ENCODE data around the gene CCSER1.
"Not testable (repeated sequence)": the region's sequence is repeated elsewhere in the genome, so short reads cannot be mapped to it uniquely, and the experiment has no call there.

The CCSER1 gene

GRCh38 chr4:91147067-91147466 is 1019.9 kb downstream of the CCSER1 start:
- in situ Hi-C loops (cut with HindIII; ENCODE audit: low sequenced_read_pairs), result no loop called here
- TF ChIP-seq, protein P1, sequence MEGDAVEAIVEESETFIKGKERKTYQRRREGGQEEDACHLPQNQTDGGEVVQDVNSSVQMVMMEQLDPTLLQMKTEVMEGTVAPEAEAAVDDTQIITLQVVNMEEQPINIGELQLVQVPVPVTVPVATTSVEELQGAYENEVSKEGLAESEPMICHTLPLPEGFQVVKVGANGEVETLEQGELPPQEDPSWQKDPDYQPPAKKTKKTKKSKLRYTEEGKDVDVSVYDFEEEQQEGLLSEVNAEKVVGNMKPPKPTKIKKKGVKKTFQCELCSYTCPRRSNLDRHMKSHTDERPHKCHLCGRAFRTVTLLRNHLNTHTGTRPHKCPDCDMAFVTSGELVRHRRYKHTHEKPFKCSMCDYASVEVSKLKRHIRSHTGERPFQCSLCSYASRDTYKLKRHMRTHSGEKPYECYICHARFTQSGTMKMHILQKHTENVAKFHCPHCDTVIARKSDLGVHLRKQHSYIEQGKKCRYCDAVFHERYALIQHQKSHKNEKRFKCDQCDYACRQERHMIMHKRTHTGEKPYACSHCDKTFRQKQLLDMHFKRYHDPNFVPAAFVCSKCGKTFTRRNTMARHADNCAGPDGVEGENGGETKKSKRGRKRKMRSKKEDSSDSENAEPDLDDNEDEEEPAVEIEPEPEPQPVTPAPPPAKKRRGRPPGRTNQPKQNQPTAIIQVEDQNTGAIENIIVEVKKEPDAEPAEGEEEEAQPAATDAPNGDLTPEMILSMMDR (IDR thresholded peaks at IDR 0.05; ENCODE audit: low read depth, low read length), result no peak
- no peak overlapping the region for H3K4me3 ChIP-seq (ENCODE audit: low read depth, low read length)
- no peak for DNase-seq (ENCODE audit: low read depth, low spot score)

- in situ Hi-C loops (cut with HindIII; ENCODE audit: low sequenced_read_pairs); H3K4me3 ChIP-seq (ENCODE audit: low read depth, low read length); DNase-seq (ENCODE audit: low read depth, low spot score): not testable (repeated sequence)
These were observed 1026.8 kb downstream of the CCSER1 start for GRCh38 chr4:91154041-91154440.

- H3K4me3 ChIP-seq (ENCODE audit: low read depth, low read length); DNase-seq (ENCODE audit: low read depth, low spot score); in situ Hi-C loops (cut with HindIII; ENCODE audit: low sequenced_read_pairs): not testable (repeated sequence)
These were observed 1040.9 kb downstream of the CCSER1 start for GRCh38 chr4:91167864-91168653.

GRCh38 chr4:91170768-91171167 is 1043.6 kb downstream of the CCSER1 start:
- H3K4me3 ChIP-seq (ENCODE audit: low read depth, low read length), result no peak overlapping the region
- TF ChIP-seq, protein P1 (IDR thresholded peaks at IDR 0.05; ENCODE audit: low read depth, low read length), result no peak
- DNase-seq (ENCODE audit: low read depth, low spot score), result peak; percentile 2
- in situ Hi-C loops (cut with HindIII; ENCODE audit: low sequenced_read_pairs), result no loop called here

DNA sequence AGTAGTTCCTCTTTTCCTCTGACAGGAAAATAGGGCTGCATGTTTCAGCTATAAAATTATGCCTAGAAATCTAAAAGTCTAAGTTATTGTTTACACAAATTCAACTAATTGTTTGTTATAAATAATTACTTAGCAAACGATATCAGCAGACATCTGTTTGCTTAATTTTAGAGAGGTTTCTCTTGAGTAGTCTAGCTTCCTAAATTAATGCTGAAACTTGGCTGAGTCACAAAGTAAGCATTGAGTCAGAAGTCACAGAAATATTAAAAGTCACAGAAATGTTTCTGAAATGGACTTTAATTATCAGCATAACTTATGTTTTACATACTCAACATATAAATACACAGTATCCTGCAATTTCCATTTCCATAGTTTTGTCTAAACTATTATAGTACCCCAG is 1044.0 kb downstream of the CCSER1 start:
- peak; percentile 13 for DNase-seq (ENCODE audit: low read depth, low spot score)
- no peak overlapping the region for H3K4me3 ChIP-seq (ENCODE audit: low read depth, low read length)
- TF ChIP-seq, protein P1 (IDR thresholded peaks at IDR 0.05; ENCODE audit: low read depth, low read length), result no peak
- in situ Hi-C loops (cut with HindIII; ENCODE audit: low sequenced_read_pairs), result no loop called here

- H3K4me3 ChIP-seq (ENCODE audit: low read depth, low read length); DNase-seq (ENCODE audit: low read depth, low spot score); in situ Hi-C loops (cut with HindIII; ENCODE audit: low sequenced_read_pairs): not testable (repeated sequence)
These were observed 1057.9 kb downstream of the CCSER1 start for GRCh38 chr4:91185061-91185460.

- DNase-seq (ENCODE audit: low read depth, low spot score), result no peak
- no peak overlapping the region for H3K4me3 ChIP-seq (ENCODE audit: low read depth, low read length)
- in situ Hi-C loops (cut with HindIII; ENCODE audit: low sequenced_read_pairs), result no loop called here
- TF ChIP-seq, protein P1 (IDR thresholded peaks at IDR 0.05; ENCODE audit: low read depth, low read length), result no peak
These were observed 1071.8 kb downstream of the CCSER1 start for GRCh38 chr4:91198951-91199350.

DNA sequence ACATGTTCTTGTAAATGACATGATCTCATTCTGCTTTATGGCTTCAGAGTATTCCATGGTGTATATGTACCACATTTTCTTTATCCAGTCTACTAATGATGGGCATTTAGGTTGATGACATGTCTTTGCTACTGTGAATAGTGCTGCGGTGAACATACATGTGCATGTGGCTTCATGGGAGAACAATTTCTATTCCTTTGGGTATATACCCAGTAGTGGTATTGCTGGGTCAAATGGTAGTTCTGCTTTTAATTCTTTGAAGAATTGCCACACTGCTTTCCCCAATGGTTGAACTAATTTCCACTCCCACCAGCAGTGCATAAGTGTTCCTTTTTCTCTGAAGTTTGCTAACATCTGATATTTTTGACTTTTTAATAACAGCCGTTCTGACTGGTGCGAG is 1080.3 kb downstream of the CCSER1 start:
- H3K4me3 ChIP-seq (ENCODE audit: low read depth, low read length), result no peak overlapping the region
- in situ Hi-C loops (cut with HindIII; ENCODE audit: low sequenced_read_pairs), result no loop called here
- no peak for DNase-seq (ENCODE audit: low read depth, low spot score)
- TF ChIP-seq, protein P1 (IDR thresholded peaks at IDR 0.05; ENCODE audit: low read depth, low read length), result no peak

Measured in astrocyte of the spinal cord (primary cell).